Neural crest cell (in vitro differentiated cells): ENCODE measurements around the gene MASP2. TPM values are rescaled to one million over a fixed set of nuclear protein-coding genes. Genes with fewer than 3 reads are reported as not detected.
"Not testable (repeated sequence)": the region's sequence is repeated elsewhere in the genome, so short reads cannot be mapped to it uniquely, and the experiment has no call there.

ENCODE experiments used
- DNase-seq: peaks from one replicate; pipeline ENCODE4 v3.0.0; 2021; ENCODE audit warnings: low read depth, mixed read lengths, low spot score
- H3K27ac Mint-ChIP-seq: one replicate; pipeline ENCODE4 v1.8.0; 2021; ENCODE audit warnings: mild to moderate bottlenecking, mixed read lengths; ENCODE audit not compliant: unreplicated experiment
- H3K27me3 Mint-ChIP-seq: 2 replicates; pipeline ENCODE4 v1.8.0; 2021; ENCODE audit warnings: low read depth, mild to moderate bottlenecking, mixed read lengths
- H3K36me3 Mint-ChIP-seq: 2 replicates; pipeline ENCODE4 v1.8.0; 2021; ENCODE audit warnings: low read depth, mild to moderate bottlenecking, mixed read lengths
- H3K4me1 Mint-ChIP-seq: 2 replicates; pipeline ENCODE4 v1.8.0; 2021; ENCODE audit warnings: mixed read lengths
- H3K4me3 Mint-ChIP-seq: one replicate; pipeline ENCODE4 v1.8.0; 2021; ENCODE audit warnings: mild to moderate bottlenecking, mixed read lengths
- H3K9me3 Mint-ChIP-seq: 2 replicates; pipeline ENCODE4 v1.8.0; 2021; ENCODE audit warnings: mixed read lengths
- CTCF ChIP-seq: fragments of 200-600 bp; sonication (generic); conservative IDR thresholded peaks from 2 replicates; pipeline ENCODE4 v1.5.0; 2021; ENCODE audit warnings: antibody characterized with exemption, mild to moderate bottlenecking
- total RNA-seq: library from RNA; stranded (reverse); gene quantifications from 2 replicates; pipeline ENCODE4 v1.2.1, GENCODE V29; 2021

The MASP2 gene
- total RNA-seq, 1 donor from 2014 or later = not detected

DNA sequence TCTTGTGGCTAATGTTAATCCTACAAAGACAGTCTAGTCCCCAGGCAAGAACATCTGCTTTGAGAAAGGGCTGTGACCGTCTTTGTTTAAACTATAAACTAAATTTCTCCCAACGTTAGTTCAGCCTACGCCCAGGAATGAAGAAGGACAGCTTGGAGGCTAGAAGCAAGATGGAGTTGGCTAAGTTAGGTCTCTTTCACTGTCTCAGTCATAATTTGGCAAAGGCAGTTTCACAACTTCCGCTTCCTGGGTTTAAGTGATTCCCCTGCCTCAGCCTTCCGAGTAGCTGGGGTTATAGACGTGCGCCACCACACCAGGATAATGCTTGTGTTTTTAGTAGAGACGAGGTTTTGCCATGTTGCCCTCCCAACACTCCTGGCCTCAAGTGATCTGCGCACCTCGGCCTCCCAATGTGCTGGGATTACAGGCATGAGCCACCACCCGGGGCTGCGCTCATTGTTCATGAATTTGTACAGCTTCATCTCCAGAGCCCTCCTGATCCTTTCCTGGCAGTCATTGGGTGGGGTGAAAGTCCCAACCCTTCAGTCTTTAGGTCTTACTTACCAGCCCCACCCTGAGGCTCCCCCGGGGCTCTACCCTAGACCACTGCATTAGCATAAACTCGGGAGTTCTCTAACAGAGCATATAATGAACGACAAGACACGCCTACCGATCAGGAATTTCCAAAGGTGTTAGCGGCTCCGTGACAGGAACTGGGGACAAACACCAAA, 4.9 kb upstream of the MASP2 start:
- no peaks in the 10 kb centered on the region for H3K27me3 Mint-ChIP-seq
- no peak for TF ChIP-seq CTCF
- no peak overlapping the region for H3K27ac Mint-ChIP-seq
- no peak for DNase-seq
- no peaks in the 10 kb centered on the region for H3K9me3 Mint-ChIP-seq
- H3K36me3 Mint-ChIP-seq = no peaks in the 10 kb centered on the region
- peaks cover 4% of the 10 kb centered on the region for H3K4me1 Mint-ChIP-seq
- peak overlapping the region; percentile 17 for H3K4me3 Mint-ChIP-seq

DNA sequence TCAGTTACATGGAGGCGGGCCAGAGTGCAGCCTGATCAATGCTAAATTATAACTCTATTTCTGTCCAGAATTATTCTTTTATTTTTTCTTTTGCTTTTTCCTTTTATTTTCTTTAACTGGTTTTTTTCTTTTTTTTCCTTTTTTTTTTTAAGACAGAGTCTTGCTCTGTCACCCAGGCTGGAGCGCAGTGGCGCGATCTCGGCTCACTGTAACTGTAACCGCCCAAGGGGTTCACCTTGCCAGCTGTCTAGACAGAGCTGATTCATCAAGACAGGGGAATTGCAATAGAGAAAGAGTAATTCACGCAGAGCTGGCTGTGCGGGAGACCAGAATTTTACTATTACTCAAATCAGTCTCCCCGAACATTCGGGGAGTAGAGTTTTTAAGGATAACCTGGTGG, 4.1 kb upstream of the MASP2 start:
- not testable (repeated sequence) for H3K36me3 Mint-ChIP-seq, H3K27ac Mint-ChIP-seq, H3K9me3 Mint-ChIP-seq, DNase-seq, H3K4me1 Mint-ChIP-seq, H3K27me3 Mint-ChIP-seq
- H3K4me3 Mint-ChIP-seq = peak overlapping the region; percentile 16

DNA sequence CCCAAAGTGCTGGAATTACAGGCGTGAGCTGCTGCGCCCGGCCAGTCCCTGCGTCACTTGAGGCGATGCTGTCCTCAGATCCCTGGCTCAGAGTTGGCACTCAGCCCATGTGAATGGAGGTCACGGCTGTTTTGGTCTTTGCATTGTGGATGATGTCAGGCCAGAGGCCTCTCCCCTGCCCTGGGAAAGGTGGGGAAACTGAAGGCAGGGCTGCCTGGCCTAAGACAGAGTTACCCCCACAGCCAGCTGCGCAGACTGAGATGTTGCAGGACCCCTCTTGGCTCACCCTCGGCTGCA, 821 bp downstream of the MASP2 start:
- H3K36me3 Mint-ChIP-seq = no peaks in the 10 kb centered on the region
- no peak overlapping the region for H3K27ac Mint-ChIP-seq
- no peaks in the 10 kb centered on the region for H3K27me3 Mint-ChIP-seq
- no peak for DNase-seq
- peaks cover 10% of the 10 kb centered on the region for H3K4me1 Mint-ChIP-seq
- no peaks in the 10 kb centered on the region for H3K9me3 Mint-ChIP-seq
- TF ChIP-seq CTCF = no peak
- no peak overlapping the region for H3K4me3 Mint-ChIP-seq

DNA sequence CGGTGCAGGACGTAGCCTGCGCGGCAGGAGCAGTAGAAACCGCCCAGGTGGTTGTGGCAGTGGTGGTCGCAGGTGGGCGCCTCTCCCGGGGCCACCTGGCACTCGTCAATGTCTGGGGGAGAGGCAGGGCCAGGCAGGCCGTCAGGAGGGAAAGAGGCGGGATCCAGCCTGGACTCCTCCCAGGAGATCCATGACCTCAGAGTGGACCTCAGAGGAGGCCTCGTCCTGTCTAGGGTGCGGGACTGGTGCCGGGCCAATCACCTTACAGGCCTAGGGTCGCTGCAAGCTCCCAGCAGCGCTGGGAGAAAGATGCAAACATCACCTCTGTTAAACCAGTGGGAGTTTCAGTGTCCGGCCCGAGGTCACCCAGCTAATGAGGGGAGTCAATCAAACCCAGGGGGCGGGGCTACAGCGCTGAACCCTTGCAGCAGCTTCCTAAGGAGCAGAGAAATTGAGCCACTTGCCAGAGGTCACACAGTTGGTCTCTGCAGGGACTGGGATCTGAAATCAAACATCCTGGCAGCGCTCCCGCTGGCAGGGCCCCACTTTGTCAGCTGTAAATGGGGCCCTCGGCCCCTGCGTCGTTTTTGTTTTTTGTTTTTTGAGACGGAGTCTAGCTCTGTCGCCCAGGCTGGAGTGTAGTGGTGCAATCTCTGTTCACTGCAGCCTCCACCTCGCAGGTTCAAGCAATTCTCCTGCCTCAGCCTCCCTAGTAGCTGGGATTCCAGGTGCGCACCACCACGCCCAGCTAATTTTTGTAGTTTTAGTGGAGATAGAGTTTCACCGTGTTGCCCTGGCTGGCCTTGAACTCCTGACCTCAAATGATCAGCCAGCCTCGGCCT, 1.4 kb downstream of the MASP2 start:
- DNase-seq = peak; percentile 32
- Mint-ChIP-seq H3K4me1 (peaks cover 10% of the 10 kb centered on the region), H3K9me3 (no peaks in the 10 kb centered on the region), H3K36me3 (no peaks in the 10 kb centered on the region), H3K27ac (peak overlapping the region; percentile 62), H3K27me3 (no peaks in the 10 kb centered on the region), H3K4me3 (no peak overlapping the region)
- TF ChIP-seq CTCF = no peak

- H3K27ac Mint-ChIP-seq = no peak overlapping the region
- peaks cover 6% of the 10 kb centered on the region for H3K4me1 Mint-ChIP-seq
- H3K36me3 Mint-ChIP-seq = no peaks in the 10 kb centered on the region
- DNase-seq = no peak
- H3K9me3 Mint-ChIP-seq = no peaks in the 10 kb centered on the region
- H3K4me3 Mint-ChIP-seq = no peak overlapping the region
- H3K27me3 Mint-ChIP-seq = no peaks in the 10 kb centered on the region
- TF ChIP-seq CTCF = no peak
Measured at GRCh38 chr1:11044849-11045427, 2.1 kb downstream of the MASP2 start.
